Omental fat pad (tissue), 4 donors: Measurements from ENCODE around the gene MIDN. TPM values are rescaled to one million over a fixed set of nuclear protein-coding genes. Genes with fewer than 3 reads are reported as not detected.

Experiments used
- ATAC-seq: fragments of 150-250 bp; one replicate; pipeline ENCODE4 v1.9.1; 2016; ENCODE audit warnings: mild to moderate bottlenecking, moderate library complexity; ENCODE audit not compliant: low FRiP score
- DNase-seq: peaks from one replicate; pipeline ENCODE4 v3.0.0-alpha.2; 2019; ENCODE audit warnings: low spot score
- total RNA-seq, 4 donors: library from RNA; depleted of rRNA; stranded (reverse); fragments of >200 nt; gene quantifications; one replicate each; pipeline ENCODE4 v1.1.0, GENCODE V29; 2016
- TF ChIP-seq, protein P1 (sequence below), 3 donors: fragments of 450-650 bp; IDR thresholded peaks; one replicate each; pipeline ENCODE4 v1.5.1; 2016 to 2017; ENCODE audit warnings: antibody characterized with exemption in 3 of 3, mild to moderate bottlenecking in 3 of 3, moderate library complexity in 2 of 3

Gene MIDN
- total RNA-seq, 4 donors from 2014 or later: 24.5 to 68.6 (median 44.1) TPM

DNA sequence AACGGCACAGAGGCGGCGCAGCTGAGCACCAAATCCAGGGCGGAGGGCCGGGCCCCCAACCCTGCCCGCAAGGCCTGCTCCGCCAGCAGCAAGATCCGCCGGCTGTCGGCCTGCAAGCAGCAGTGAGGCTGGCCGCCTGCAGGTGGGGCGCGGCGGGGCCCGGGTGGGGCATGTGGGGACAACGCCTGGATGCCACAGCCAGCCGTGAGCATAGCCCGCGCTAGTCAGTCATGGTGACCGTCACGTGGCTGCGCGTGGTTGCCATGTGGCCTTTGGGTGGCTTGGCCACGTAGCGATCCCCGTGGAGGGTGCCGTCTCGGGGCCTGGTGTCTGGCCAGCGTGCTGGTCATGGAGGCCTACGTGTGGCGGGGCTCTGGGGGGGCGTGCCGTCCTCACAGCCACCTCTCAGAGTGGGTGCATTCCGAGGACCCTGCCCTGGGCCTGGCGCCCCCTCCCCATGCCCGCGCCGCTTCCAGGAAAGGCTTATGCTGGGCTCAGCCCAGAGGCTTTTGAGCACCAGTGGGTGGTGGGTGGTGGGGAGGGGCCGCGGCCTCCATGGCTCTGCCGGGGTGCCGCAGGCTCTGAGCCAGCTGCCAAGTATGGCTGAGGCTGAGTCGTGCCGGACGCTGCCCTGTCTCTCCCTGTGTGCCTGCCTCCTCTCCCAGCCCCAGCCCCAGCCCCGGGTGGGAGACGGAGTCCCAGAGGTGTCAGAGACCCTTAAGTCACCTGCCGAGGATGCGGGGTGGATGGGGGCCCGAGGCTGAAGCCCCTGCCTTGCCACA, 21.7 kb upstream of the MIDN start:
- ATAC-seq (no peak), DNase-seq (no peak)
- TF ChIP-seq, protein P1, sequence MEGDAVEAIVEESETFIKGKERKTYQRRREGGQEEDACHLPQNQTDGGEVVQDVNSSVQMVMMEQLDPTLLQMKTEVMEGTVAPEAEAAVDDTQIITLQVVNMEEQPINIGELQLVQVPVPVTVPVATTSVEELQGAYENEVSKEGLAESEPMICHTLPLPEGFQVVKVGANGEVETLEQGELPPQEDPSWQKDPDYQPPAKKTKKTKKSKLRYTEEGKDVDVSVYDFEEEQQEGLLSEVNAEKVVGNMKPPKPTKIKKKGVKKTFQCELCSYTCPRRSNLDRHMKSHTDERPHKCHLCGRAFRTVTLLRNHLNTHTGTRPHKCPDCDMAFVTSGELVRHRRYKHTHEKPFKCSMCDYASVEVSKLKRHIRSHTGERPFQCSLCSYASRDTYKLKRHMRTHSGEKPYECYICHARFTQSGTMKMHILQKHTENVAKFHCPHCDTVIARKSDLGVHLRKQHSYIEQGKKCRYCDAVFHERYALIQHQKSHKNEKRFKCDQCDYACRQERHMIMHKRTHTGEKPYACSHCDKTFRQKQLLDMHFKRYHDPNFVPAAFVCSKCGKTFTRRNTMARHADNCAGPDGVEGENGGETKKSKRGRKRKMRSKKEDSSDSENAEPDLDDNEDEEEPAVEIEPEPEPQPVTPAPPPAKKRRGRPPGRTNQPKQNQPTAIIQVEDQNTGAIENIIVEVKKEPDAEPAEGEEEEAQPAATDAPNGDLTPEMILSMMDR (IDR thresholded peaks at IDR 0.05): no peak

DNA sequence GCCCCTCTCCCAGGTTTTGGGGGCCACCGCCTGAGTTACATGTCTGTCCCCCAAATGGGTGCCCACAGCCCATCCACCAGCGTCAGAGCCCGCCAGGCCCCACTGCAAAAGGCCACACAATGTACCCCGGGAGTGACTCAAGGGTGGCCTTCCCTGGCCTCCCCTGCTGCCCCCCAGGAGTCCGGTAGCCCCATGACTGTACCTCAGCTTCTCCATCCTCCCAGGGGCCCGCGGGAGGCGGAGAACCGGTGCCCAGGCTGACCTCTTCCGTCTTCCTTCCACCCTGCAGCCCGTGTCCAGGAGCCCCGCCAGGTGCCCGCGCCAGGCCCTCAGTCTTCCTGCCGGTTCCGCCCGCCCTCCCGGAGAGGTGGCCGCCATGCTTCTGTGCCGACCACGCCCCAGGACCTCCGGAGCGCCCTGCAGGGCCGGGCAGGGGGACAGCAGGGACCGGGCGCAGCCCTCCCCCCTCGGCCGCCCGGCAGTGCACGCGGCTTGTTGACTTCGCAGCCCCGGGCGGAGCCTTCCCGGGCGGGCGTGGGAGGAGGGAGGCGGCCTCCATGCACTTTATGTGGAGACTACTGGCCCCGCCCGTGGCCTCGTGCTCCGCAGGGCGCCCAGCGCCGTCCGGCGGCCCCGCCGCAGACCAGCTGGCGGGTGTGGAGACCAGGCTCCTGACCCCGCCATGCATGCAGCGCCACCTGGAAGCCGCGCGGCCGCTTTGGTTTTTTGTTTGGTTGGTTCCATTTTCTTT, 20.9 kb upstream of the MIDN start:
- TF ChIP-seq, protein P1 (IDR thresholded peaks at IDR 0.05): no peak
- ATAC-seq (no peak), DNase-seq (no peak)

DNA sequence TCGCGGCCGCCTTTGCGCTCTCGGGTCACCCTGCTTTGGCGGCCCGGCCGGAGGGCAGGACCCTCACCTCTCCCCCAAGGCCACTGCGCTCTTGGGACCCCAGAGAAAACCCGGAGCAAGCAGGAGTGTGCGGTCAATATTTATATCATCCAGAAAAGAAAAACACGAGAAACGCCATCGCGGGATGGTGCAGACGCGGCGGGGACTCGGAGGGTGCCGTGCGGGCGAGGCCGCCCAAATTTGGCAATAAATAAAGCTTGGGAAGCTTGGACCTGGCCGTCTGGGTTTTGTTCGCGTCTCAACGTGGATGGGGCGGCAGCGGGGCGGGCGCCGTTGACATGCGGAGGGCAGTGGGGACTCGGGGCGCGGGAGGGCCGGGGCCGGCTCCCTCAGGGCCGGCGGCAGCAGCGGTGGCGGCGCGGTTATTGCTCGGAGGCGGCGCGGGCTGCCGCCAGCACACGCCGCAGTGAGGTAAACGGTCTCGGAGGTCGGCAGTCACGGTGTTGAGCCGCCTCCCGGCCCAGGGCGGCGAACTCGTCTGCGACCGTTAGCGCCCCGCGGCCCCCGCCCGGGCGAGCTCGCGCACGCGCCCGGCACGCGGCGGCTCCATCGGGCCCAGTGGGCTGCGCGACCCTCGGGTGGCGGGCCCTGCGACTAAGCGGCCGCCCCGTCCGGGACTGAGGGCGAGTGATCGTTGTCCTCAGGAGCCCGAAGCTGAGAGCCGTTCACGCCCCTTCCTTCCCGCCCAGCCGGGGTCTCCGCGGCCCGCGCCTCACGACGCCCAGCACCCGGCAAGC, 20.0 kb upstream of the MIDN start:
- no peak for DNase-seq
- no peak for ATAC-seq
- TF ChIP-seq, protein P1 (IDR thresholded peaks at IDR 0.05): no peak

DNA sequence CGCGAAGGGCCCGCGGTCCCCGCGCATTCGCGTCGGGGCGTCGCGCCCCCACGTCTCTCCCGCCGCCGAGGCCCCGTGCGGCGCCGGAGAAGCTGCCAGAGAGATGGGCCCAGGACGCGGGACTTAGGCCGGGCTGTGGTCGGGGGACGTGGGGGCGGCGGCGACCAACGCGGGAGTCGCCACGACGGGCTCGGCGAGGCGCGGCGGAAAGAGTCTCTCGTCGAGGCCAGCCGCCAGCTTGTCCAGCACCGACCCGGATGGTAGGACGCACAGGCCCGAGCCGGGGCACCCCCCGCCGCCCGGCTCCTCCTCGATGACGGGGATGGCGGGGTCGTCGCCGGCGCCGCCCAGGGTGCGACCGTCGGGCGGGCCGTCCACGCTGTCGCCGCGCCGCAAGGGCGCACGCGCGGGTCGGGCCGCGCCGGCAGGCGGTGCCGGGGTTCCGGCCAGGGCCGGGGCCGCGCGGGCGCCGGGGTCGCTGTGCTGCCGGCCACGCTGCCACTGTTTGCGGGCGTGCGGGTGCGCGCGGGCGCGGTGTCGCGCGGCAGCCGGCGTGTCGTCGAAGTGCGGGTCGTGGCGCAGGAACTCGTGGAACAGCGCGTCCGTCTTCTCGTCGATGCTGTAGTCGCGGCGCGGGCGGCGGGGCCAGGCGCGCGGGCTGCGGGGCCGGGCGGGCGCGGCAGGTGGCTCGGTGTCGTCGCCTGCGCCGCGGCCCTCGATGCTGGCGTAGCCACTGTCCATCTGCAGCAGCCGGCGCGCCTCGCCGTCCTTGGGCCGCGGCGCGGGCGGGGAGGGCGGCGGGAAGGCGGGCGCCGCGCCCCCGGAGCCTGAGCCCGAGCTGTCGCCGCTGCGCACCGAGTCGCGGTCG, 19.1 kb upstream of the MIDN start:
- TF ChIP-seq, protein P1 (IDR thresholded peaks at IDR 0.05): no peak
- DNase-seq (no peak), ATAC-seq (no peak)

DNA sequence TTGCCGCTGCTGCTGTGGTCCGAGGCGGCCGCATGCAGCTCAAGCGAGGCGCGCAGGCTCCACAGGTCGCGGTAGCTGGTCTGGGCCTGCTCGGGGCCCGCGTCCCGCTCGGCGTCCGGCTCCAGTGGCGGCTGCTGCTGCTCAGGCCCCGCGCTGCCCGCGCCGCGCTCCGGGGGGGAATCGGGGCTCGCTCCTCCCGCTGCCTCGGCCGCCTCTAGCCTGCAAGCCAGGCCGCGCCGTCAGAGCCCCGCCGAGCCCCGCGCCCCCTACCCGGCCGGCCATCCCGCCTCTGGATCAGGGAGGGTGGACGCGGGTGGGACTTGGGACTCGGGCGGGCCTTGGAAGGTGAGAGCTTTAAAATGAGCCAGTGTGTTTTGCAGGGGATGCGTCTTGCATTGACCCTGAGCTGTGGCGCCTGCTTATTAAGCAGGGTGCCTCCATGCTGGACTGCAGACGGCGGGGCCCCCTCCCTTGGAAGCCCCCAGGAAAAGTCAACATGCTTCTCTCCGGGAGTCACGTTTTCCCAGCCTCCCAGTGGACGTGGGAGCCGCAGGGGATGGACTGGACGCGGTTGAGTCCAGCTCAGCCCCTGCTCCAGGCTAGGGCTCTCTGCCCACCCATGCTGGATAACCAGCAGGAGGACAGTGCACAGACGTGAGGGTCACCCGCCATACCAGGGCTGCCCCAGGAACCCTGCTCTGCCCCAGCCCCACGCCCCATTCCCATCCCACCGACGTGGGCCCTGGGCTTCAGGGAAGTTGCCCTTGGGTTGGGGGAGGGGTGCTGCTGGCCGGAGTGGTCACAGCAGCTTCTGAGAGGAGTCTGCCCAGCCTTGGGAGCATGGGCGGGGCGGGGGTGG, 18.2 kb upstream of the MIDN start:
- TF ChIP-seq, protein P1 (IDR thresholded peaks at IDR 0.05): no peak
- ATAC-seq (no peak), DNase-seq (no peak)
